NCI-H774 (cell line): Measurements from ENCODE around the gene BABAM2.

Source experiments
- DNase-seq: peaks from one replicate; lab custom pipeline; 2025; lab: John Stamatoyannopoulos, UW

Gene BABAM2

GRCh38 chr2:28346587-28346986, 456.1 kb downstream of the BABAM2 start:
- no peak for DNase-seq

GRCh38 chr2:28347193-28347592, 456.7 kb downstream of the BABAM2 start:
- no peak for DNase-seq

- no peak for DNase-seq
Measured at GRCh38 chr2:28347596-28347995, 457.1 kb downstream of the BABAM2 start.

- no peak for DNase-seq
Measured at GRCh38 chr2:28348149-28348567, 457.6 kb downstream of the BABAM2 start.

GRCh38 chr2:28348921-28349320, 458.4 kb downstream of the BABAM2 start:
- no peak for DNase-seq

GRCh38 chr2:28349546-28350165, 459.1 kb downstream of the BABAM2 start:
- no peak for DNase-seq

GRCh38 chr2:28350196-28350595, 459.7 kb downstream of the BABAM2 start:
- DNase-seq = no peak

GRCh38 chr2:28350791-28351285, 460.3 kb downstream of the BABAM2 start:
- DNase-seq = no peak

GRCh38 chr2:28351621-28352020, 461.1 kb downstream of the BABAM2 start:
- no peak for DNase-seq

- no peak for DNase-seq
Measured at GRCh38 chr2:28352104-28352503, 461.6 kb downstream of the BABAM2 start.

- DNase-seq = no peak
Measured at GRCh38 chr2:28352610-28353195, 462.2 kb downstream of the BABAM2 start.

GRCh38 chr2:28354920-28355520, 464.5 kb downstream of the BABAM2 start:
- DNase-seq = no peak

GRCh38 chr2:28355521-28356094, 465.1 kb downstream of the BABAM2 start:
- DNase-seq = no peak

- peak; percentile 60 for DNase-seq
Measured at GRCh38 chr2:28356095-28356911, 465.8 kb downstream of the BABAM2 start.

- DNase-seq = no peak
Measured at GRCh38 chr2:28357055-28357454, 466.5 kb downstream of the BABAM2 start.

GRCh38 chr2:28357948-28358667, 467.6 kb downstream of the BABAM2 start:
- DNase-seq = no peak

GRCh38 chr2:28358668-28359201, 468.2 kb downstream of the BABAM2 start:
- no peak for DNase-seq

GRCh38 chr2:28359222-28360057, 468.9 kb downstream of the BABAM2 start:
- DNase-seq = no peak

GRCh38 chr2:28360058-28360717, 469.7 kb downstream of the BABAM2 start:
- no peak for DNase-seq
